GM12891 (cell line): ENCODE measurements around the gene SPOP.

ENCODE experiments used
- POLR2A ChIP-seq: IDR thresholded peaks from 2 replicates; pipeline ENCODE4 v1.6.1; 2011; ENCODE audit warnings: low read depth, low read length, control low read depth
- POLR2AphosphoS5 ChIP-seq: IDR thresholded peaks from 2 replicates; pipeline ENCODE4 v1.6.1; 2011; ENCODE audit warnings: low read depth, low read length, control low read depth
- SPI1 ChIP-seq: IDR thresholded peaks from 2 replicates; pipeline ENCODE4 v1.6.1; 2011; ENCODE audit warnings: low read depth, low read length, control low read depth

DNA sequence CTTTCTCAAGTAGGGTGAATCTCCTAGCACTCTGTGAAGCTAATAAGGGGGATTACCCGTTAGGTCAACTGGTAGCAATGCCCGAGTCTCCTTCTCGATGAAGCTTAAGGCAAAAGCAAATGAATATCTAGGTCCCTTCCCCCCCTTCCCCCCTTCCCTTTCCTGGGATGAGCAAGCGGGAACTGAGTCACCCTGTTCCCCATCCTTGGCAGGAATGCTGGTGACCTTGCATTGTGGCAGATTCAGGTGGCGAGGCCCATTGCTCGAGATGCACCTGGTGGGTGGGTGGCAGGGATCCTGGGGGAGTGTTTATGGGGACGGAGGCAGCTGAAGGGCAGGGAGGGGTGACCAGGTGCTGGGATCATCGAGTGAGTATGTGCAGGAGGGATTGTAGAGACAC lies 95.1 kb downstream of the SPOP start:
- TF ChIP-seq POLR2A: no peak
- TF ChIP-seq SPI1: no peak
- no peak for TF ChIP-seq POLR2AphosphoS5
